Measurements from ENCODE around the gene HSPA5. TPM values are rescaled to one million over a fixed set of nuclear protein-coding genes. Genes with fewer than 3 reads are reported as not detected.
"Not testable (repeated sequence)": the region's sequence is repeated elsewhere in the genome, so short reads cannot be mapped to it uniquely, and the experiment has no call there.

Gene HSPA5
- total RNA-seq, 4 donors from 2014 or later = 65.6 to 136 (median 86.0) TPM

DNA sequence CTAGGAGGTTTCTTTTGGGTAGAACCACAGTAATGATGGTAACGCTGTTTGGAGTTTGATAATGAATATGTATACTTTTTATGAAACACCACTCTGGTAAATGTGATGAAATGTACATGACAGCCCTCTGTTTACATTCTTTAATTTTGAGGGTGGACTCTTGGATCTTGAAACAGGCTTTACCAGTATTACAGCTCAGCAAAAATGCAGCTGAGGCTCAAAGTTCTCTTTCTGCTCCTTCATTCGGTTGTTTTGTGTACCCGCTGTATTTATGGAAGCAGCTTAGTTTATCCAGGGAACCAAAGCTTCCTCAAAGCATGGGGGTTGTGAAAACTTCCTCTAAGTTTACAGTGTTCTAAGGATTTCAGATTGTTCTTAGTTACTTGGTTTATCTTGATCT, 31.6 kb upstream of the HSPA5 start:
- no peaks in the 10 kb centered on the region for H3K36me3 ChIP-seq
- peaks cover 0 to 20% (median 0%) of the 10 kb centered on the region in 4 donors for H3K4me1 ChIP-seq
- H3K27me3 ChIP-seq = no peaks in the 10 kb centered on the region
- no peak for DNase-seq
- no peaks in the 10 kb centered on the region for H3K9me3 ChIP-seq
- H3K27ac ChIP-seq = peak overlapping the region in 1 of 4 donors; percentile 23
- no peak overlapping the region for H3K4me3 ChIP-seq
- TF ChIP-seq, protein P1, sequence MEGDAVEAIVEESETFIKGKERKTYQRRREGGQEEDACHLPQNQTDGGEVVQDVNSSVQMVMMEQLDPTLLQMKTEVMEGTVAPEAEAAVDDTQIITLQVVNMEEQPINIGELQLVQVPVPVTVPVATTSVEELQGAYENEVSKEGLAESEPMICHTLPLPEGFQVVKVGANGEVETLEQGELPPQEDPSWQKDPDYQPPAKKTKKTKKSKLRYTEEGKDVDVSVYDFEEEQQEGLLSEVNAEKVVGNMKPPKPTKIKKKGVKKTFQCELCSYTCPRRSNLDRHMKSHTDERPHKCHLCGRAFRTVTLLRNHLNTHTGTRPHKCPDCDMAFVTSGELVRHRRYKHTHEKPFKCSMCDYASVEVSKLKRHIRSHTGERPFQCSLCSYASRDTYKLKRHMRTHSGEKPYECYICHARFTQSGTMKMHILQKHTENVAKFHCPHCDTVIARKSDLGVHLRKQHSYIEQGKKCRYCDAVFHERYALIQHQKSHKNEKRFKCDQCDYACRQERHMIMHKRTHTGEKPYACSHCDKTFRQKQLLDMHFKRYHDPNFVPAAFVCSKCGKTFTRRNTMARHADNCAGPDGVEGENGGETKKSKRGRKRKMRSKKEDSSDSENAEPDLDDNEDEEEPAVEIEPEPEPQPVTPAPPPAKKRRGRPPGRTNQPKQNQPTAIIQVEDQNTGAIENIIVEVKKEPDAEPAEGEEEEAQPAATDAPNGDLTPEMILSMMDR (IDR thresholded peaks at IDR 0.05) = no peak
- no peak for TF ChIP-seq POLR2A (IDR thresholded peaks at IDR 0.05)

DNA sequence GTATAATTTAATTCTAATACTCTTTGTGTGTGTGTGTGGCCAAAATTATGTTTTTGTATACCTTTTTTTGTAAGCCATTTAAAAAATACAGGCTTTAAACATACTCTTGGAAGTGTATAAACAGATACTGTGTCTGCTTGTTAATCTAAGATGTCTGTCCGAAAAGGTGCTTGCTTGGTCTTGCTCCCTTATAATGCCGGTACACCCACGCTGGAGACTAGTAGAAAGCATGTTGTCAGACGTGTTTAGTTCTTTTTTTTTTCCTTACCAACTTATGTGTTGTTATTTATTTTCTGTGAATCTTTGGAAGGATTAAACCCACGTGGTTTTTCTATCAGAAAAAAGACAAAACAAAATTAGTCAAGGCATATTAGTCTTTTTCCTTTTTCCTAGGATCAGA, 29.9 kb upstream of the HSPA5 start:
- DNase-seq = no peak
- H3K27ac ChIP-seq = no peak overlapping the region
- no peaks in the 10 kb centered on the region for H3K9me3 ChIP-seq
- TF ChIP-seq POLR2A (IDR thresholded peaks at IDR 0.05) = no peak
- TF ChIP-seq, protein P1 (IDR thresholded peaks at IDR 0.05) = no peak
- H3K4me3 ChIP-seq = no peak overlapping the region
- no peaks in the 10 kb centered on the region for H3K36me3 ChIP-seq
- no peaks in the 10 kb centered on the region for H3K27me3 ChIP-seq
- H3K4me1 ChIP-seq = peaks cover 0 to 20% (median 0%) of the 10 kb centered on the region in 4 donors

DNA sequence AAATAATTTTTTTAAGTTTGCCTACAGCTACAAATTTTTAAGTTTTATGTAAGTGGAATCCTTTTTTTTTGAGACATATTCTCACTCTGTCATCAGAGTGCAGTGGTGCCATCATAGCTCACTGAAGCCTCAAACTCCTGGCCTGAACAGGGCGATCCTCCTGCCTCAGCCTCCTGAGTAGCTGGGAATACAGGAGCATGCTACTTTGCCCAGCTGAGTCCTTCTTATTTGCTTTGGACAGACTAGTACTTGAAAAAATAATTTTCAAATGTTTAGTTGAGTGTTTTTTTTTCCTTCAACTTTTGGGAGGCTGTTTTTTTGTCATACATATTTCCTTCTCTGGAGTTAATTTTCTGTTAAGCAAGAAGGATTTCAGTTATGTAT, 27.9 kb upstream of the HSPA5 start:
- TF ChIP-seq, protein P1 (IDR thresholded peaks at IDR 0.05) = no peak
- no peak for TF ChIP-seq POLR2A (IDR thresholded peaks at IDR 0.05)
- no peaks in the 10 kb centered on the region for H3K27me3 ChIP-seq
- H3K36me3 ChIP-seq = no peaks in the 10 kb centered on the region
- no peak overlapping the region for H3K27ac ChIP-seq
- DNase-seq = no peak
- no peaks in the 10 kb centered on the region for H3K9me3 ChIP-seq
- H3K4me1 ChIP-seq = peaks cover 0 to 27% (median 0%) of the 10 kb centered on the region in 4 donors
- H3K4me3 ChIP-seq = no peak overlapping the region

DNA sequence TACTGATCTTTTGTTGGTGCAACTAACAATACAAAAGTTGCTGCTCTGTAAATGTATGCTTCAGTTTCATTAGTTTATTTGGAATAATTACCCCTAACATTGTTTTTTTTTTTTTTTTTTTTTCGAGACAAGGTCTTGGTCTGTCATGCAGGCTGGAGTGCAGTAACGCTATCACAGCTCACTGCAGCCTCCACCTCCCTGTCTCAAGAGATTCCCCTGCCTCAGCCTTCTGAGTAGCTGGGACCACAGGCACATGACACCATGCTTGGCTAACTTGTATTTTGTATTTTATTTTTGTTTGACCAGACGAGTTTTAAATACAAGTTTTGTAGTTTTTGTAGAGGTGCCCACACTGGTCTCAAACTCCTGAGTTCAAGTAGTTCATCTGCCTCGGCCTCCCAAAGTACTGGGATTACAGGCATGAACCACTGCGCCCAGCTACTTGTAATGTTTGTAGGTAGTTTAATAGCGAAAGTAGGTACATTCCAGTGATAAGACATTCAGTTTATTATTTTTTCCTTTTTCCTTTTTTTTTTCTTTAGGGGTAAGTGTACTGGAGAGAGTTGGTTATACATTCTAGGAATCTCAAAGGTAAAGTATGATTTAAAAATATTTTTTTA, 27.4 kb upstream of the HSPA5 start:
- TF ChIP-seq, protein P1 (IDR thresholded peaks at IDR 0.05) = no peak
- no peak for TF ChIP-seq POLR2A (IDR thresholded peaks at IDR 0.05)
- no peak for DNase-seq
- no peak overlapping the region for H3K4me3 ChIP-seq
- H3K27me3 ChIP-seq = no peaks in the 10 kb centered on the region
- H3K4me1 ChIP-seq = peaks cover 0 to 27% (median 0%) of the 10 kb centered on the region in 4 donors
- no peaks in the 10 kb centered on the region for H3K36me3 ChIP-seq
- H3K9me3 ChIP-seq = no peaks in the 10 kb centered on the region
- no peak overlapping the region for H3K27ac ChIP-seq

DNA sequence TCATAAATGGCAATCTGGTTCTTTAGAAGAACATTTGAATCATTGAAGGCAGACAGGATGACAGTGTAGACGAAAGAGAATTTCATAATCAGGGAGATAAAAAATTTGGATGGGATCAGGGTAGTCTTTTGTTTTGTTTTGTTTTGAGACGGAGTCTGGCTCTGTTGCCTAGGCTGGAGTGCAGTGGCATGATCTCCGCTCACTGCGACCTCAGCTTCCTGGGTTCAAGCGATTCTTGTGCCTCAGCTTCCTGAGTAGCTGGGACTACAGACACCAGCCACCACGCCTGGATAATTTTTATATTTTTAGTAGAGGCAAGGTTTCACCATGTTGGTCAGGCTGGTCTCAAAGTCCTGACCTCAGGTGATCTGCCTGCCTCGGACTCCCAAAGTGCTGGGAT, 22.9 kb upstream of the HSPA5 start:
- not testable (repeated sequence) for H3K27me3 ChIP-seq, DNase-seq, H3K27ac ChIP-seq, H3K9me3 ChIP-seq, H3K4me3 ChIP-seq, H3K36me3 ChIP-seq
- peaks cover 0 to 16% (median 0%) of the 10 kb centered on the region in 4 donors for H3K4me1 ChIP-seq

DNA sequence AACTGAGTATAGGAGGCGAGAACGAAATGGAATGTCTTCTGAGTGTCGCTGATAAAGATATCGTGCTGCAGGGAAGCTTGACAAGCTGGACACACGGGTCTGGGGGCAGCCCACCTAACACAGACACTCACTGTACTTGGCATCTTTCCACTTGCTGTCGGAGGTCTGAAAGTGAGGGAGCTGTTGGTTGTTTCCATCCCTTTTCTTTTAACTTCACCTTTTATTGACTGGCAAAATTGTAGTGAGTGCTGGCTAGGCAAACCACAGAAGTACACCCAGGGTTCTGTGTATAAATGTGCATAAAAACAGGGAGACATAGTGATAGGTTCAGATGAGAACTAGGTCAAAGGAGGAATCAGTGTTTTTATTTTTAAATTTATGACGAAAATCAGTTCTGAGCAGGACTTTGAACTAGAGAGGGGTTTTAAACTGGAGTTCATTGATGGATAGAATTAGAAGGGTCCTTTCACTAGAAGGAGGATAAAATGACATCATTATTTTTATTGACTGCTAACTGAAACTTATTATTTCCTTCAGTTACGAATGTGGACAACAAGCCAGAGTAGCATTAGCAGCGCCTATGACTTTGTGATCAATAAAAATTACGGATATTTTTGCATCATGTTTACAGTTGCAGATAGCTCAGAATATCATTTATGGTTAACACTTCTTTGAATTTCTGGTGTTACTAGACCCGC, 21.3 kb upstream of the HSPA5 start:
- no peaks in the 10 kb centered on the region for H3K27me3 ChIP-seq
- H3K4me3 ChIP-seq = peak overlapping the region; percentile 85 to 92 (median 91)
- peaks cover 0 to 16% (median 0%) of the 10 kb centered on the region in 4 donors for H3K4me1 ChIP-seq
- no peak for TF ChIP-seq POLR2A (IDR thresholded peaks at IDR 0.05)
- TF ChIP-seq, protein P1 (IDR thresholded peaks at IDR 0.05) = no peak
- no peaks in the 10 kb centered on the region for H3K36me3 ChIP-seq
- peak overlapping the region; percentile 68 to 91 (median 82) for H3K27ac ChIP-seq
- H3K9me3 ChIP-seq = no peaks in the 10 kb centered on the region
- DNase-seq = no peak

All from Peyer's patch (tissue), 4 donors.